ENCODE data around the gene CLEC1A. TPM values are rescaled to one million over a fixed set of nuclear protein-coding genes. Genes with fewer than 3 reads are reported as not detected.

Gene CLEC1A
- total and polyA plus RNA-seq, 2 experiments from 2014 or later: not detected

DNA sequence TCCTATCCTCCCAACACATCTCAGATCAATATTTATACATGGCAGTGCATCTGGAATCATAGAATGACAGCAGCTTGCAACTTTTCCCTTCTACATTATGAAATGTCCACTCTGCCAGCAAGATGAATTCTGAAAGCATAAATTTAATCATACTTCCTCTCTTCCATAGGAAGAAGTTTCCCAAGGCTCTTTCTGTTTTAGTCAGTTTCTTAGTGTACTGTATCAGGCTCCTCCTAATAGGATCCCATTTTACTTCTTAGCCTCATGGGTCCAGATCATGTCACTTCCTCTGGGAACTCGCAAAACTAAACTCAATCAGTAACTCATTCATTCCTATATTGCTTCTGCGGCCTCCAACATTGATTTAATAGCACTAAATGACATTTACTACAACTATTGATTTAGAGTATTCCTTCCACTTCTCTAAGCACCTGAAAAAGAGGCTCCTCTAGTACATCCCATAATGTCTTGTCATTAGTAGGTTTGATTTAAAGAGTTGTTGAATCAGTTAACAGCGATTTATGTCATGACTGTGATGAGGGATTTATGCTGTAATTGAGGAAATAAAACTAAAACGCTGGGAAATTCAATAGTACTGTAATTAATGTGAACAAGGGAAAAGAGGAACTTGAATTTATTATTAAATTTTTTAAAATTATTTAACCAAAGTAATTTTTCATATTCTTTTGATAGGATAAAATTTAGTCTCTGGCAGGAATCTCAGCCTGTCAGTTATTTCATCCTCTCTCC, 4.0 kb downstream of the CLEC1A start:
- DNase-seq: no peak
- H3K4me2 ChIP-seq (ENCODE audit: unreplicated experiment): no peak overlapping the region
- H3K36me3 ChIP-seq (ENCODE audit: low read depth): no peaks in the 10 kb centered on the region
- WGBS, 2 experiments (ENCODE audit: low coverage in 1 of 2, low lambda C conversion rate in 2 of 2, missing lambda C conversion rate in 2 of 2): 70 to 71% methylated on average over 4 of the region's 4 CpGs
- no peak for TF ChIP-seq EZH2phosphoT487 (IDR thresholded peaks at IDR 0.05; ENCODE audit: insufficient read depth, low read depth)
- TF ChIP-seq EZH2 (IDR thresholded peaks at IDR 0.05; ENCODE audit: insufficient read depth, poor library complexity, severe bottlenecking): no peak
- H3K9ac ChIP-seq: no peak overlapping the region
- H3K27ac ChIP-seq: no peak overlapping the region
- H3K79me2 ChIP-seq (ENCODE audit: insufficient read depth): no peaks in the 10 kb centered on the region
- H2AFZ ChIP-seq: no peak overlapping the region
- no peaks in the 10 kb centered on the region for H3K9me2 ChIP-seq (ENCODE audit: insufficient read depth)
- no peaks in the 10 kb centered on the region for H4K20me1 ChIP-seq (ENCODE audit: insufficient read depth)
- no peaks in the 10 kb centered on the region for H3K27me3 ChIP-seq (replicated peaks; ENCODE audit: insufficient read depth)
- H3K4me1 ChIP-seq (ENCODE audit: insufficient read depth): no peaks in the 10 kb centered on the region
- no peaks in the 10 kb centered on the region for H3K9me3 ChIP-seq (ENCODE audit: low read depth)
- no peak overlapping the region for H3K4me3 ChIP-seq
- H3F3A ChIP-seq (ENCODE audit: insufficient read depth): no peaks in the 10 kb centered on the region
- in situ Hi-C loops (cut with MboI): no loop called here

GRCh38 chr12:10088955-10089900, 9.6 kb downstream of the CLEC1A start:
- no peaks in the 10 kb centered on the region for H3K4me1 ChIP-seq (ENCODE audit: insufficient read depth)
- H3K9ac ChIP-seq: no peak overlapping the region
- no peaks in the 10 kb centered on the region for H3K36me3 ChIP-seq (ENCODE audit: low read depth)
- H3K9me2 ChIP-seq (ENCODE audit: insufficient read depth): no peaks in the 10 kb centered on the region
- H3K4me3 ChIP-seq: no peak overlapping the region
- no peaks in the 10 kb centered on the region for H3F3A ChIP-seq (ENCODE audit: insufficient read depth)
- H3K4me2 ChIP-seq (ENCODE audit: unreplicated experiment): no peak overlapping the region
- H3K27ac ChIP-seq: no peak overlapping the region
- H3K79me2 ChIP-seq (ENCODE audit: insufficient read depth): no peaks in the 10 kb centered on the region
- H2AFZ ChIP-seq: no peak overlapping the region
- DNase-seq: no peak
- in situ Hi-C loops (cut with MboI): no loop called here
- no peaks in the 10 kb centered on the region for H3K27me3 ChIP-seq (replicated peaks; ENCODE audit: insufficient read depth)
- H3K9me3 ChIP-seq (ENCODE audit: low read depth): no peaks in the 10 kb centered on the region
- TF ChIP-seq EZH2phosphoT487 (IDR thresholded peaks at IDR 0.05; ENCODE audit: insufficient read depth, low read depth): no peak
- no peak for TF ChIP-seq EZH2 (IDR thresholded peaks at IDR 0.05; ENCODE audit: insufficient read depth, poor library complexity, severe bottlenecking)
- WGBS, 2 experiments (ENCODE audit: low coverage in 1 of 2, low lambda C conversion rate in 2 of 2, missing lambda C conversion rate in 2 of 2): 45 to 49% methylated on average over 8 of the region's 8 CpGs
- H4K20me1 ChIP-seq (ENCODE audit: insufficient read depth): no peaks in the 10 kb centered on the region

GRCh38 chr12:10088031-10088430, 10.8 kb downstream of the CLEC1A start:
- Histone ChIP-seq H3K79me2 (ENCODE audit: insufficient read depth) (no peaks in the 10 kb centered on the region), H3K4me1 (ENCODE audit: insufficient read depth) (no peaks in the 10 kb centered on the region), H3K4me3 (no peak overlapping the region), H3K9me2 (ENCODE audit: insufficient read depth) (no peaks in the 10 kb centered on the region), H3K27ac (no peak overlapping the region), H3F3A (ENCODE audit: insufficient read depth) (no peaks in the 10 kb centered on the region), H3K36me3 (ENCODE audit: low read depth) (no peaks in the 10 kb centered on the region), H4K20me1 (ENCODE audit: insufficient read depth) (no peaks in the 10 kb centered on the region), H3K9ac (no peak overlapping the region), H2AFZ (no peak overlapping the region), H3K9me3 (ENCODE audit: low read depth) (no peaks in the 10 kb centered on the region), H3K4me2 (ENCODE audit: unreplicated experiment) (no peak overlapping the region), H3K27me3 (replicated peaks; ENCODE audit: insufficient read depth) (no peaks in the 10 kb centered on the region)
- TF ChIP-seq EZH2 (IDR thresholded peaks at IDR 0.05; ENCODE audit: insufficient read depth, poor library complexity, severe bottlenecking) (no peak), EZH2phosphoT487 (IDR thresholded peaks at IDR 0.05; ENCODE audit: insufficient read depth, low read depth) (no peak)
- in situ Hi-C loops (cut with MboI): no loop called here
- no peak for DNase-seq

GRCh38 chr12:10086387-10086786, 12.4 kb downstream of the CLEC1A start:
- 53 to 57% methylated on average over 3 of the region's 3 CpGs for WGBS, 2 experiments (ENCODE audit: low coverage in 1 of 2, low lambda C conversion rate in 2 of 2, missing lambda C conversion rate in 2 of 2)
- Histone ChIP-seq H3F3A (ENCODE audit: insufficient read depth) (no peaks in the 10 kb centered on the region), H3K27me3 (replicated peaks; ENCODE audit: insufficient read depth) (no peaks in the 10 kb centered on the region), H3K9me2 (ENCODE audit: insufficient read depth) (no peaks in the 10 kb centered on the region), H3K4me1 (ENCODE audit: insufficient read depth) (no peaks in the 10 kb centered on the region), H4K20me1 (ENCODE audit: insufficient read depth) (no peaks in the 10 kb centered on the region), H3K27ac (no peak overlapping the region), H3K9me3 (ENCODE audit: low read depth) (no peaks in the 10 kb centered on the region), H3K79me2 (ENCODE audit: insufficient read depth) (no peaks in the 10 kb centered on the region), H3K4me2 (ENCODE audit: unreplicated experiment) (no peak overlapping the region), H3K9ac (no peak overlapping the region), H2AFZ (no peak overlapping the region), H3K4me3 (no peak overlapping the region), H3K36me3 (ENCODE audit: low read depth) (no peaks in the 10 kb centered on the region)
- no peak for TF ChIP-seq EZH2phosphoT487 (IDR thresholded peaks at IDR 0.05; ENCODE audit: insufficient read depth, low read depth)
- no peak for TF ChIP-seq EZH2 (IDR thresholded peaks at IDR 0.05; ENCODE audit: insufficient read depth, poor library complexity, severe bottlenecking)
- in situ Hi-C loops (cut with MboI): no loop called here
- DNase-seq: no peak

All from GM23248 (cell line).